HTERT RPE-1 (cell line): ENCODE results near the gene SYNPO.

Experiments
- in situ Hi-C: fragments of 300-500 bp; cut with MboI; formaldehyde crosslinking; loops from 4 replicates; pipeline ENCODE4 v1.14.3; 2020; ENCODE audit warnings: low sequenced_read_pairs

Gene SYNPO

DNA sequence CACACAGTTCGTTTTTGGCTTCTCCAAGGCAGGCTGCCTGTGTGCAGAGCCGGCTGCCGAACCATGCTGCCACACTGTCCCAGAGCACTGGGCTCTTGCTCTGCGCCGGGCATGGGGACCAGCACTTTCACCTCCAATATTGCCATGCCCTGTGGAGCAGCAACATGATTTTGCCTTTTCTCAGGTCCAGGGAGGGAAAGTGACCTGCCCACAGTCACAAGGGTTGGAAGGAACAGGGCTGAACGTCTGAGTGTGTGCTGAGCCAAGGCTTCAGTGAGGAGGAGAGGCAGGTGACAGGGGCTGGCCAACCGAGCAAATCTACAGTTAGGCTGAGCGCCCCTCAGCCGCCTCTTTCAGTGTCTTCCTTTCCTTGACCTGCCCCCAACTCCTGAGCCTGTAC is 34.0 kb upstream of the SYNPO start:
- in situ Hi-C loops: no loop called here

GRCh38 chr5:150607105-150607504 is 33.4 kb upstream of the SYNPO start:
- in situ Hi-C loops: no loop called here

DNA sequence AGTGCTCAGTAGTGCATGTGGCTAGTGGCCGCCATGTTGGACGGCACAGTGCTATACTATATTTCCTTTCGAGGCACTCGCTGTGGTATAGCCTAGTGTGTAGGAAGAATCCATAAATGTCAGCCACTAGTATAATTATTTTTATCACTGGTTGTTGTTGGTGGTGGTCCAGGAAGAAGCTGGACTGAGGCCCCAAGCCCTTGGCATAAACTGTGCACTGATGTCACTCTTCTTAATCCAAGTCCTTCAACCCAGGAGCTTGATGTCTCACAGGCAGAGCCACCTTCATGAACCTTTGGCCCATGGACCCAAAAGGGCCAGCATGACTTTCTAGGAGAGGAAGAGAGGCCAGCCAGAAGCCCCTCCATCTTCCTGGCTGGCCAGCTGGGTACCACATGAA is 32.5 kb upstream of the SYNPO start:
- in situ Hi-C loops: no loop called here

DNA sequence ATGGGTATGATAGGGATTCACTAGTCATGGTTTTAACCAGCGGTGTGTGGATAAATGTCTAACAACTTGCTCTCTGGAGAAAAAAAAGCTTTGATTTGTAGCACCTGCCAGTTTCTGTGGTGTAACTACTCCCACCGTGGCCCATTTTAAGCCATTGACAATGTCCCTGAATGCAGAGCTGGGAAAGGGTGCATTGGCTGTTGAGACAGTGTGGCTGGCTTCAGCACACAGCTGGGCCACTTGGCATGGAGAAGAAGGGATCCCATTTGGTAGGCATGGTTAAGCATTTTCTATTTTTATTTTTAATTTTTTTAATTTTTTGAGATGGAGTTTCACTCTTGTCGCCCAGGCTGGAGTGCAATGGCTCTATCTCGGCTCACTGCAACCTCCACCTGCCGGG is 31.5 kb upstream of the SYNPO start:
- in situ Hi-C loops: no loop called here

- in situ Hi-C loops: no loop called here
Observed at GRCh38 chr5:150609843-150610584, 30.4 kb upstream of the SYNPO start.

GRCh38 chr5:150611026-150611425 is 29.4 kb upstream of the SYNPO start:
- in situ Hi-C loops: no loop called here

- in situ Hi-C loops: no loop called here
Observed at GRCh38 chr5:150612405-150612804, 28.1 kb upstream of the SYNPO start.

GRCh38 chr5:150612905-150613670 is 27.4 kb upstream of the SYNPO start:
- in situ Hi-C loops: no loop called here

- in situ Hi-C loops: no loop called here
Observed at GRCh38 chr5:150613991-150614660, 26.3 kb upstream of the SYNPO start.

DNA sequence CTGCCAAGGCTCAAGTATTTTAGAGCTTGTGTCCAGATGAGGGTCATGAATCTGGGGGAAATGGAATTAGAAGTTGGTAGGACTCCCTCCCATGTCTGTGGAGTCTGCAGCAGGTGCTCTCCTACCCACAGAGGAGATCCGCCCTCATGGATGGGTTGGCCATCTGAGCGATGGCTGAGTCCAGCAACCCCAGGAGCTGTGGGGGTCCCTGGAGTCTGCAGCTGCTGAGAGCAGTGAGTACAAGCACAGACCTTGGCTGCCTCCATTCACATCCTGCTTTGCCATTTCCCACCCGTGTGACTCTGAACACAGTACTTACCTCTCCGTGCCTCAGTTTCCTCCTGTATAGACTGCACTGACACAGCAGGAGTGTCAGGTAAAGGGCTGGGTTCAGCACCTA is 25.8 kb upstream of the SYNPO start:
- in situ Hi-C loops: no loop called here

DNA sequence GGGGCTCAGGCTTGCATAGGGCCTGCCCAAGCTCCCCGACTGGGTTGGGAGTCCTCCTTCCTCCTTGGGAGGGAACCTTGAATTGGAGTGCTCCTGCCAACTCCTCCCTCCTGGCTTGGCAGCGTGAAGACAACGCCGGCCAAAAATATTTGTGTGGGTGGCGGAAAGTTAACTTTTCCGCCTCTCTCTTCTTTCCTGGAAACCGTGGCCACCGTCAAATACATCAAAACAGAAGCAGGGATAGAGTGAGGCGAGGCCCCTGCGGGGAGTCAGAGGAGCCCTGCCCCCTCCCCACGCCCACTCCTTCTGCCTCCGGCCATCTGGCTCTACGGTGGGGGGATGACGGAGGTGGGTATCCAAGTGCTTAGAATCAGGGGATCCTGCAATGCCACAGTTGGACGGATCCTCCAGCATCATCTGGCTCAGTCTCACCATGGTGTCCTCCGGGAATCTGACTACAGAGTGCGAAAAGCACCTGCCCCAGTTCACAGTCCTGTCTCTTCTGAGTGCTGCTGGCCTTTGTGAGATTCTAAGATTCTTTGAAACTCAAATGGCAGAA is 25.2 kb upstream of the SYNPO start:
- in situ Hi-C loops: no loop called here

DNA sequence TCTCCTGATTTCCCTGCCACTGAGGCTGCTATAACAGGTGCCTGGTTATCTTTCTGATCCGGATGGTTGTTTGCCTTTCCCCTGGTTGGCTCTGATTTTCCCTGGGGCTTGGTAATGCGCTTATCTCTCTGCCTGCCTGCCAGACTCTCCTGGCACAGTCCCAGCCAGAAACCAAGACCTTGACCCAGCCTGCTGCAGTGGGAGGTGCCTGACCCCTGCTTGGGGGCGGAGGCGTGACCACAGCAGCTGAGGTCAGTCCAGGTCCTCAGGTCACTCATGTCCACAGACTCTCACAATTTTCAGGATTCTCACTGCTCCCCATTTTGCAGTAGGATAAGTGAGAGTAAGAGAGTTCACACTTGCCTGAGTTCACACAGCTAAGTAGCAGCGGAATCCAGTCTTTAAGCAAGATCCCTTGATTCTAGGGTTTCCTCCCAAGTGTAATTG is 24.4 kb upstream of the SYNPO start:
- in situ Hi-C loops: no loop called here

DNA sequence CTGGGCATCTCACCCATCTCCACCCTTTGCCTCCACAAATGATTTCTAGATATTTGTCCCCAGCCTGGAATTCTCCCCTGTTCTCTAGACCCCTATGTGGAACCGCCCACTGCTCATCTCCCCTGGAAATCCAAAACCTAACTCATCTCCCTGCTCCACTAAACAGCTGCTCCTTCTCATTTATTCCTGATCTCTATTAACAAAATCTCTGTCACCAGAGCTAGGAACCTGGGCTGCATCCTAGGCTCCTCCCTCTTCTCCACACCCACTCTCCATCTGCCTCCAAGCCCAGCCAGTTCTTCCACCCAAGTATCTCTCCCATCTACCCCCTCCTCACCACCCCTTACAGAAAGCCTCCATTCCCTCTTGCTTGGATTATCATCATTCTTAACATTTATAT is 24.0 kb upstream of the SYNPO start:
- in situ Hi-C loops: no loop called here

DNA sequence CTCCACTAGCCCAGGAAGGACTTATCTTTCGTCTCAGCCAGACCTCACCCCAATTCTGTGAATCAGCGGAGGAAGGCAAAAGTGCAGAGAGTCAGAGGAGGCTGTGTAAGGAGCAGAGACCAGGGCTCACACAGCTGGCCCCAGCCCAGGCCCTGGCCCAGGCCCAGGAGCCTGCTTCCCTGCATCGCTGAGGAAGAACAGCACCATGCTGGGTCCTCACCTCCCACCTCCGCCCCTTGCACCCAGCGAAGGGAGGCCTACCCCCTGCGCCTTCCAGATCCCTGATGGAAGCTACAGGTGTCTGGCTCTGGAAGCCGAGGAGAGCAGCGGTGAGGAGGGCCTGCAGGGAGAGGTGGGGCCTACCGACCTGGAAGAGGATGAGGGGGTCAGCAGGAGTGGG is 22.3 kb upstream of the SYNPO start:
- in situ Hi-C loops: no loop called here

- in situ Hi-C loops: no loop called here
Observed at GRCh38 chr5:150618588-150619281, 21.7 kb upstream of the SYNPO start.

GRCh38 chr5:150619359-150620230 is 20.9 kb upstream of the SYNPO start:
- in situ Hi-C loops: no loop called here

GRCh38 chr5:150621301-150621700 is 19.2 kb upstream of the SYNPO start:
- in situ Hi-C loops: no loop called here

- in situ Hi-C loops: no loop called here
Observed at GRCh38 chr5:150622157-150622556, 18.3 kb upstream of the SYNPO start.

DNA sequence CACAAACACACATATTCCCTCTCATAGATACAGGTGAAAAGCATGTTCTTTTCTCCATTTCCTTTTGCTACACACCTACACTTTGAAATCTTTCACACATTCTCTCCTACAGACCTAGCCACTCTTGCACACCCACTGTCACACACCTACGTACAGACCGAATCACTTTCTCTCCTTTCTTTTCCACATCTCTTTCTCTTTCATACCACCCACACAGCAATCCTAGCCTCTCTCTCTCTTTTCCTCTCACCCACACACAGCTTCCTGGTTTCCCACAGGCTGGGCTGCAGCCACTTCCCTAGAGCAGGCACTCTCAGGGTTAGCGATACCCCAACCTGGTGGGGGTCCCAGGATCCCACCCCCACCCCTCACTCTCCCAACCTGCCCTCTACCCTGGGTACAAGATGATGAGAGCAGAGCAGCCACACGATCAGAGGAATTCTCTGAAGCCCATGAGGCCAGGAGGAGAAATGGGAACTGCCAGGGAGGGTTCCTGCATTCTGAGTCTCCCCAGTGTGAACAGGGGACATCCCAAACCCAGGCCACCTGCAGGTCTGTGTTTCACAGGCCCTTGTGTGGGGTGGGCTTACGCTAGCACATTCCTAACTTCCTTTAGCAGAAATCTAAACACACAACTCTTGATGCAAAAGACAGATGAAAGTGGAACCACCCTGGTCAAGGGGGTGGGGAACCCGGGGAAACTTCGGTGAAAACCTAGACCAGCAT is 17.1 kb upstream of the SYNPO start:
- in situ Hi-C loops: no loop called here
